K562 (cell line): Measurements from ENCODE around the gene FAM114A1. TPM values are rescaled to one million over a fixed set of nuclear protein-coding genes. Genes with fewer than 3 reads are reported as not detected.

Experiments used
- ATAC-seq: fragments of 200-7000 bp; cut with Tn5 transposase; 3 replicates; pipeline ENCODE4 v1.9.1; 2020; ENCODE audit warnings: moderate library complexity
- BruUV-seq: library from RNA; stranded (reverse); fragments of 400-500 nt; replicated peaks from 2 replicates; lab custom pipeline; 2021; lab: Mats Ljungman, UMichigan
- CTCF ChIA-PET: fragments of 300-600 bp; formaldehyde crosslinking; extraction: SDS; loops from one replicate; lab custom pipeline; 2021; ENCODE audit warnings: low intra/inter-chr PET ratio; lab: Yijun Ruan, JAX
- POLR2A ChIA-PET: fragments of 300-600, 350-650 bp; sonication (Branson Sonifier 250); formaldehyde crosslinking; extraction: SDS; loops from one replicate; lab custom pipeline; 2021; ENCODE audit warnings: antibody characterized with exemption, inconsistent platforms; lab: Yijun Ruan, JAX
- DNase-seq, 4 experiments: peaks; one replicate each; pipeline versions ENCODE4 v3.0.0 to v3.0.0-alpha.2; 2011 to 2018; ENCODE audit warnings: low spot score in 3 of 4, mixed read lengths in 3 of 4; ENCODE audit errors: extremely low read depth in 1 of 4
- FAIRE-seq: peaks from 2 replicates; lab custom pipeline; 2011; peaks lifted over from hg19 to GRCh38; lab: Jason Lieb, UNC
- H2AFZ ChIP-seq: 2 replicates; pipeline ENCODE4 v1.6.0; 2011; ENCODE audit warnings: low read depth, low read length, control low read depth, inconsistent platforms
- H3K27ac ChIP-seq: fragments of 200-600 bp; 3 replicates; pipeline ENCODE4 v1.8.0; 2011; ENCODE audit warnings: low read depth, mild to moderate bottlenecking, control low read depth, inconsistent platforms, low read length, moderate library complexity, mixed read lengths; ENCODE audit errors: extremely low read depth
- H3K27me3 ChIP-seq, 2 experiments: fragments of 300-600 bp in 1 of 2; 2 replicates in 1 of 2; 3 replicates in 1 of 2; pipeline versions ENCODE4 v1.6.0 to v1.8.0; 2011; ENCODE audit warnings: inconsistent platforms in 2 of 2, low read length in 2 of 2, mild to moderate bottlenecking in 1 of 2, mixed read lengths in 1 of 2, moderate library complexity in 1 of 2; ENCODE audit not compliant: control insufficient read depth in 2 of 2, insufficient read depth in 2 of 2
- H3K36me3 ChIP-seq: fragments of 300-600 bp; 3 replicates; pipeline ENCODE4 v1.8.0; 2011; ENCODE audit warnings: mild to moderate bottlenecking, low read length, inconsistent platforms; ENCODE audit not compliant: control insufficient read depth, insufficient read depth
- H3K4me1 ChIP-seq, 2 experiments: fragments of 200-600 bp in 1 of 2; replicated peaks in 1 of 2; 2 replicates in 1 of 2; 3 replicates in 1 of 2; pipeline versions ENCODE4 v1.5.1 to v1.8.0; 2011; ENCODE audit warnings: inconsistent platforms in 2 of 2, low read length in 2 of 2, mild to moderate bottlenecking in 1 of 2, mixed read lengths in 1 of 2, moderate library complexity in 1 of 2; ENCODE audit not compliant: control insufficient read depth in 2 of 2, insufficient read depth in 2 of 2
- H3K4me2 ChIP-seq: 2 replicates; pipeline ENCODE4 v1.6.1; 2011; ENCODE audit warnings: low read length, control low read depth, inconsistent platforms, mixed read lengths; ENCODE audit not compliant: insufficient read depth
- H3K4me3 ChIP-seq: fragments of 200-600 bp; sonication (generic), shearing (Covaris generic); 2 replicates; pipeline ENCODE4 v1.5.1; 2016; ENCODE audit warnings: control low read depth, inconsistent platforms
- H3K79me2 ChIP-seq: fragments of 200-600 bp; 3 replicates; pipeline ENCODE4 v1.8.0; 2011; ENCODE audit warnings: low read length, inconsistent platforms; ENCODE audit not compliant: control insufficient read depth, insufficient read depth
- H3K9ac ChIP-seq, 2 experiments: 2 replicates each; pipeline versions ENCODE4 v1.6.0 to v1.6.1; 2011; ENCODE audit warnings: low read depth in 2 of 2, low read length in 2 of 2, control low read depth in 1 of 2, inconsistent platforms in 1 of 2, mild to moderate bottlenecking in 1 of 2, mixed read lengths in 1 of 2; ENCODE audit not compliant: insufficient read depth in 1 of 2
- H3K9me1 ChIP-seq: one replicate; pipeline ENCODE4 v1.6.0; 2011; ENCODE audit warnings: inconsistent platforms, mild to moderate bottlenecking, low read length, moderate library complexity; ENCODE audit not compliant: control insufficient read depth, insufficient read depth
- H3K9me3 ChIP-seq: replicated peaks from 2 replicates; pipeline ENCODE4 v1.5.1; 2011; ENCODE audit warnings: low read depth, low read length, inconsistent platforms; ENCODE audit not compliant: control insufficient read depth, insufficient read depth
- H4K20me1 ChIP-seq: replicated peaks from 2 replicates; pipeline ENCODE4 v1.6.1; 2011; ENCODE audit warnings: low read length, inconsistent platforms, mixed read lengths; ENCODE audit not compliant: control insufficient read depth, insufficient read depth
- ATF7 ChIP-seq: fragments of 450-650 bp; IDR thresholded peaks from 2 replicates; pipeline ENCODE4 v1.7.1; 2014; ENCODE audit warnings: mild to moderate bottlenecking, moderate library complexity
- ELK1 ChIP-seq: sonication (generic); formaldehyde crosslinking; IDR thresholded peaks from 2 replicates; pipeline ENCODE4 v1.8.1; 2022; ENCODE audit warnings: missing genetic modification reagents
- LEF1 ChIP-seq: fragments of 450-650 bp; IDR thresholded peaks from 2 replicates; pipeline ENCODE4 v1.6.1; 2016; ENCODE audit warnings: mild to moderate bottlenecking
- MYNN ChIP-seq, 2 experiments: sonication (generic); formaldehyde crosslinking in 1 of 2; IDR thresholded peaks; 2 replicates each; pipeline versions ENCODE4 v1.5.0 to v1.6.1; 2016 to 2020; ENCODE audit warnings: antibody characterized with exemption in 1 of 2, missing genetic modification reagents in 1 of 2
- NEUROD1 ChIP-seq: fragments of 150-350 bp; IDR thresholded peaks from 2 replicates; pipeline ENCODE4 v1.6.1; 2014; ENCODE audit warnings: borderline replicate concordance, low read length, low read depth; ENCODE audit not compliant: partially characterized antibody
- NRF1 ChIP-seq, 2 experiments: fragments of 450-650 bp; IDR thresholded peaks in 1 of 2; conservative IDR thresholded peaks in 1 of 2; 2 replicates each; pipeline ENCODE4 v1.6.1; 2014; ENCODE audit warnings: mild to moderate bottlenecking in 2 of 2
- TAF7 ChIP-seq: fragments of 450-650 bp; IDR thresholded peaks from 2 replicates; pipeline ENCODE4 v1.6.1; 2016; ENCODE audit warnings: missing genetic modification characterization, missing compliant biosample characterization
- USF2 ChIP-seq: sonication (generic); formaldehyde crosslinking; IDR thresholded peaks from 2 replicates; pipeline ENCODE4 v1.5.0; 2020; ENCODE audit warnings: missing genetic modification reagents
- ZBTB40 ChIP-seq, 2 experiments: fragments of 450-650 bp in 1 of 2; sonication (generic) in 1 of 2; formaldehyde crosslinking in 1 of 2; IDR thresholded peaks; 2 replicates each; pipeline versions ENCODE4 v1.7.1 to v1.9.0; 2016 to 2022; ENCODE audit warnings: inconsistent platforms in 1 of 2, mild to moderate bottlenecking in 1 of 2, missing genetic modification reagents in 1 of 2
- WGBS: fragments of 100-300 bp; shearing (Covaris generic); methylation state at CpG from one replicate; pipeline ENCODE4 v1.1.6; 2016; ENCODE audit warnings: low coverage, mixed read lengths; ENCODE audit not compliant: insufficient coverage; ENCODE audit errors: missing lambda C conversion rate; 5-methylcytosine and 5-hydroxymethylcytosine counted together
- in situ Hi-C: fragments of 300-500 bp; cut with MboI; formaldehyde crosslinking; loops from 4 replicates; pipeline ENCODE4 v1.15.0; 2018; ENCODE audit warnings: inconsistent platforms, mixed read lengths
- intact Hi-C: fragments of 100-400 bp; cut with micrococcal nuclease; formaldehyde crosslinking; loops from 2 replicates; pipeline ENCODE4 v1.14.2; 2022
- polyA plus RNA-seq, 8 experiments: library from polyadenylated mRNA; depleted of rRNA in 4 of 8; stranded (reverse) in 5 of 8; unstranded in 3 of 8; fragments of >200 nt; fragmentation: Nextera tagmentation in 2 of 8; fragmentation: Illumina TruSeq in 1 of 8; extraction: Ambion mirVana in 2 of 8; extraction: Trizol in 1 of 8; gene quantifications; 2 replicates each; pipeline versions ENCODE4 v1.2.1 to v1.2.3, GENCODE V29; 2011 to 2014; ENCODE audit warnings: inconsistent platforms in 1 of 8, missing spikeins in 1 of 8
- total RNA-seq, 7 experiments: library from RNA; depleted of rRNA in 6 of 7; stranded (reverse); fragments of >200 nt in 6 of 7; fragmentation: Illumina TruSeq in 2 of 7; extraction: Trizol in 2 of 7; gene quantifications; 2 replicates each; pipeline versions ENCODE4 v1.2.1 to v1.2.3, GENCODE V29; 2011 to 2021; ENCODE audit warnings: low replicate concordance in 1 of 7

The FAM114A1 gene
- total and polyA plus RNA-seq, 9 of the 15 experiments (the other 6 are each of a cell fraction or from before 2014, with no cell fraction given) = 1.8 to 12.0 (median 4.3) TPM

GRCh38 chr4:38866973-38867477 lies 581 bp upstream of the FAM114A1 start:
- ChIA-PET CTCF (no interaction called here), POLR2A (interaction anchor here (0.7 kb wide), 1 partner anchor 690 kb away, joined by 3 read pairs; no protein-coding TSS in a partner anchor)
- Histone ChIP-seq H4K20me1 (0 out of 2 replicates have a peak, but pooled peaks cover 3% of the 10 kb centered on the region), H3K9ac (peak overlapping the region; percentile 68 to 98), H3K27me3 (no peaks in the 10 kb centered on the region), H3K4me2 (peak overlapping the region; percentile 67), H3K9me3 (no peaks in the 10 kb centered on the region), H2AFZ (peak overlapping the region; percentile 88), H3K9me1 (no peaks in the 10 kb centered on the region), H3K36me3 (no peaks in the 10 kb centered on the region; the same call in 2 of the 3 replicates), H3K79me2 (peaks cover 8% of the 10 kb centered on the region; the same call in 1 of the 3 replicates), H3K4me3 (peak overlapping the region; percentile 71), H3K27ac (peak overlapping the region; percentile 62), H3K4me1 (peaks cover 14 to 16% of the 10 kb centered on the region in 2 experiments)
- no peak for DNase-seq
- WGBS = 41% methylated on average over 11 of the region's 11 CpGs
- in situ Hi-C loops = no loop called here
- ATAC-seq = peak; percentile 52
- FAIRE-seq = peak; percentile 23
- intact Hi-C loops = no loop called here
- TSS peak; percentile 88 for BruUV-seq
- TF ChIP-seq USF2 (CRISPR knock-in tag) = no peak
- TF ChIP-seq ELK1 (CRISPR knock-in tag) = no peak
- TF ChIP-seq ZBTB40 (IDR thresholded peaks at IDR 0.05) = peak; percentile 61
- no peak for TF ChIP-seq ZBTB40 (CRISPR knock-in tag; IDR thresholded peaks at IDR 0.05)
- peak; percentile 1 for TF ChIP-seq NEUROD1
- TF ChIP-seq LEF1 = 0 out of 2 replicates have a peak, but pooled peaks have one; percentile 18
- TF ChIP-seq NRF1 (conservative IDR thresholded peaks at IDR 0.05 in 1 of 2, IDR thresholded peaks at IDR 0.05 in 1 of 2) = peak in 1 of 2 experiments; percentile 32; a peak in 1 of 4 replicates
- TF ChIP-seq TAF7 = no peak
- no peak for TF ChIP-seq MYNN (IDR thresholded peaks at IDR 0.05)
- TF ChIP-seq MYNN (CRISPR knock-in tag; IDR thresholded peaks at IDR 0.05) = no peak
- TF ChIP-seq ATF7 = no peak
